Hepatocyte (in vitro differentiated cells): Measurements from ENCODE around the gene SLC25A25. TPM values are rescaled to one million over a fixed set of nuclear protein-coding genes. Genes with fewer than 3 reads are reported as not detected.

Experiments
- DNase-seq: peaks from one replicate; pipeline ENCODE4 v3.0.0-alpha.2; 2016; ENCODE audit warnings: low spot score
- H2AFZ ChIP-seq: fragments of 200-600 bp; sonication (generic); 2 replicates; pipeline ENCODE4 v1.6.0; 2016; ENCODE audit warnings: antibody characterized with exemption, mild to moderate bottlenecking
- H3K27ac ChIP-seq: fragments of 200-600 bp; sonication (generic); 2 replicates; pipeline ENCODE4 v1.5.1; 2016; ENCODE audit warnings: mild to moderate bottlenecking
- H3K27me3 ChIP-seq: fragments of 200-600 bp; sonication (generic); 2 replicates; pipeline ENCODE4 v1.6.1; 2016
- H3K36me3 ChIP-seq: fragments of 200-600 bp; sonication (generic); replicated peaks from 2 replicates; pipeline ENCODE4 v1.5.1; 2016; ENCODE audit warnings: low read depth; ENCODE audit not compliant: insufficient read depth
- H3K4me1 ChIP-seq: fragments of 200-600 bp; sonication (generic); 2 replicates; pipeline ENCODE4 v1.5.1; 2016; ENCODE audit warnings: mild to moderate bottlenecking, moderate library complexity; ENCODE audit not compliant: insufficient read depth
- H3K4me2 ChIP-seq: fragments of 200-600 bp; sonication (generic); 2 replicates; pipeline ENCODE4 v1.6.0; 2016
- H3K4me3 ChIP-seq: fragments of 200-600 bp; sonication (generic); 2 replicates; pipeline ENCODE4 v1.5.1; 2016; ENCODE audit warnings: mild to moderate bottlenecking
- H3K79me2 ChIP-seq: fragments of 200-600 bp; sonication (generic); 2 replicates; pipeline ENCODE4 v1.6.0; 2017; ENCODE audit warnings: mild to moderate bottlenecking
- H3K9me2 ChIP-seq: fragments of 200-600 bp; sonication (generic); replicated peaks from 2 replicates; pipeline ENCODE4 v1.6.0; 2017; ENCODE audit warnings: mild to moderate bottlenecking; ENCODE audit not compliant: insufficient read depth
- H3K9me3 ChIP-seq: fragments of 200-600 bp; sonication (generic); 2 replicates; pipeline ENCODE4 v1.5.1; 2016; ENCODE audit warnings: low read depth, mild to moderate bottlenecking
- H4K20me1 ChIP-seq: fragments of 200-600 bp; sonication (generic); 2 replicates; pipeline ENCODE4 v1.6.0; 2016; ENCODE audit warnings: mild to moderate bottlenecking; ENCODE audit not compliant: insufficient read depth, poor library complexity, severe bottlenecking
- CTCF ChIP-seq: fragments of 200-600 bp; sonication (generic); IDR thresholded peaks from 2 replicates; pipeline ENCODE4 v1.5.1; 2016; ENCODE audit warnings: antibody characterized with exemption, mild to moderate bottlenecking; ENCODE audit not compliant: poor library complexity
- EZH2 ChIP-seq: fragments of 200-600 bp; sonication (generic); IDR thresholded peaks from 2 replicates; pipeline ENCODE4 v1.6.1; 2016; ENCODE audit warnings: antibody characterized with exemption, mild to moderate bottlenecking, borderline replicate concordance
- EZH2phosphoT487 ChIP-seq: fragments of 200-600 bp; sonication (generic); IDR thresholded peaks from one replicate; pipeline ENCODE4 v1.6.1; 2018; ENCODE audit warnings: antibody characterized with exemption, mild to moderate bottlenecking, low read depth, moderate library complexity; ENCODE audit not compliant: unreplicated experiment, severe bottlenecking
- WGBS: methylation state at CpG from one replicate; pipeline ENCODE4 v1.1.6; 2016; ENCODE audit warnings: low lambda C conversion rate; ENCODE audit errors: missing lambda C conversion rate; 5-methylcytosine and 5-hydroxymethylcytosine counted together
- polyA plus RNA-seq: library from polyadenylated mRNA; unstranded; fragments of >200 nt; fragmentation: Nextera tagmentation; extraction: Ambion mirVana; gene quantifications from 2 replicates; pipeline ENCODE4 v1.2.1, GENCODE V29; 2016
- total RNA-seq: library from RNA; depleted of rRNA; stranded (reverse); fragments of >200 nt; gene quantifications from 2 replicates; pipeline ENCODE4 v1.2.3, GENCODE V29; 2014

Gene SLC25A25
- total and polyA plus RNA-seq, 2 experiments from 2014 or later: 51.0 to 62.3 TPM

- H3K9me2 ChIP-seq: no peaks in the 10 kb centered on the region
- no peaks in the 10 kb centered on the region for H3K9me3 ChIP-seq
- H3K79me2 ChIP-seq: no peaks in the 10 kb centered on the region
- TF ChIP-seq EZH2phosphoT487: no peak
- TF ChIP-seq CTCF: no peak
- no peak for TF ChIP-seq EZH2
- H2AFZ ChIP-seq: no peak overlapping the region
- no peak overlapping the region for H3K4me2 ChIP-seq
- no peak overlapping the region for H3K4me3 ChIP-seq
- no peaks in the 10 kb centered on the region for H3K36me3 ChIP-seq
- H3K27me3 ChIP-seq: no peaks in the 10 kb centered on the region
- 88% methylated on average over 18 of the region's 18 CpGs for WGBS
- no peaks in the 10 kb centered on the region for H4K20me1 ChIP-seq
- peaks cover 10% of the 10 kb centered on the region for H3K4me1 ChIP-seq
- H3K27ac ChIP-seq: no peak overlapping the region
- DNase-seq: peak; percentile 1
These were observed 83.5 kb downstream of the SLC25A25 start for GRCh38 chr9:128151309-128152132.

- 96% methylated on average over 12 of the region's 13 CpGs for WGBS
- H3K27me3 ChIP-seq: no peaks in the 10 kb centered on the region
- no peak overlapping the region for H2AFZ ChIP-seq
- H3K9me3 ChIP-seq: no peaks in the 10 kb centered on the region
- no peak overlapping the region for H3K27ac ChIP-seq
- H4K20me1 ChIP-seq: no peaks in the 10 kb centered on the region
- H3K9me2 ChIP-seq: no peaks in the 10 kb centered on the region
- peaks cover 10% of the 10 kb centered on the region for H3K4me1 ChIP-seq
- H3K36me3 ChIP-seq: no peaks in the 10 kb centered on the region
- DNase-seq: no peak
- no peak overlapping the region for H3K4me3 ChIP-seq
- H3K79me2 ChIP-seq: no peaks in the 10 kb centered on the region
- H3K4me2 ChIP-seq: no peak overlapping the region
- TF ChIP-seq EZH2phosphoT487 (no peak), EZH2 (no peak), CTCF (no peak)
These were observed 84.4 kb downstream of the SLC25A25 start for GRCh38 chr9:128152133-128153059.

GRCh38 chr9:128153060-128153946 lies 85.3 kb downstream of the SLC25A25 start:
- Histone ChIP-seq H3K27me3 (no peaks in the 10 kb centered on the region), H3K9me3 (no peaks in the 10 kb centered on the region), H3K79me2 (no peaks in the 10 kb centered on the region), H3K9me2 (no peaks in the 10 kb centered on the region), H3K27ac (no peak overlapping the region), H3K4me3 (no peak overlapping the region), H3K4me1 (peaks cover 10% of the 10 kb centered on the region), H3K36me3 (no peaks in the 10 kb centered on the region), H2AFZ (no peak overlapping the region), H4K20me1 (no peaks in the 10 kb centered on the region), H3K4me2 (no peak overlapping the region)
- no peak for TF ChIP-seq CTCF
- no peak for TF ChIP-seq EZH2phosphoT487
- no peak for TF ChIP-seq EZH2
- 89% methylated on average over 23 of the region's 26 CpGs for WGBS
- peak; percentile 4 for DNase-seq
